Measurements from ENCODE around the gene SLC5A3.

DNA sequence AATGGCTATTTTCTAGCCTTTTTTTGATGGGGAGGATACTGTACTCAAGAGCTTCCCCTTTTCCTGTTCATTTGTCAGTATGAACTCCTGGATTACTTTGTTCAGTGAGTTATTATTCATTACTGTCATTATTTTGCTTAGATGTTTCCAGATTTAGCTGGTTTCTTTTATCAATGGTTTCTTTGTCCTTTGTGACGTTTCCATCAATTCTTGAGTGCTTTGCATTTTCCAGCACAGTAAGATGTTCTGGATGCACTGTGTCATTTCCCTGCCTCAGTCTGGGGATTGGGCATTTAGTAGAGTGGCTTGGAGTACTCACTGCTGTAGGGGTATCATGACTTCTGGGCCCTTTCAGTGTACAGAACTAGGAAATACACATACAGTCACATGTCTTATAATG lies 34.2 kb downstream of the SLC5A3 start:
- TF ChIP-seq, protein P1, sequence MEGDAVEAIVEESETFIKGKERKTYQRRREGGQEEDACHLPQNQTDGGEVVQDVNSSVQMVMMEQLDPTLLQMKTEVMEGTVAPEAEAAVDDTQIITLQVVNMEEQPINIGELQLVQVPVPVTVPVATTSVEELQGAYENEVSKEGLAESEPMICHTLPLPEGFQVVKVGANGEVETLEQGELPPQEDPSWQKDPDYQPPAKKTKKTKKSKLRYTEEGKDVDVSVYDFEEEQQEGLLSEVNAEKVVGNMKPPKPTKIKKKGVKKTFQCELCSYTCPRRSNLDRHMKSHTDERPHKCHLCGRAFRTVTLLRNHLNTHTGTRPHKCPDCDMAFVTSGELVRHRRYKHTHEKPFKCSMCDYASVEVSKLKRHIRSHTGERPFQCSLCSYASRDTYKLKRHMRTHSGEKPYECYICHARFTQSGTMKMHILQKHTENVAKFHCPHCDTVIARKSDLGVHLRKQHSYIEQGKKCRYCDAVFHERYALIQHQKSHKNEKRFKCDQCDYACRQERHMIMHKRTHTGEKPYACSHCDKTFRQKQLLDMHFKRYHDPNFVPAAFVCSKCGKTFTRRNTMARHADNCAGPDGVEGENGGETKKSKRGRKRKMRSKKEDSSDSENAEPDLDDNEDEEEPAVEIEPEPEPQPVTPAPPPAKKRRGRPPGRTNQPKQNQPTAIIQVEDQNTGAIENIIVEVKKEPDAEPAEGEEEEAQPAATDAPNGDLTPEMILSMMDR (IDR thresholded peaks at IDR 0.05), result no peak
- no peak for TF ChIP-seq POLR2A (IDR thresholded peaks at IDR 0.05)

Data from heart left ventricle (tissue), 13 donors.